Endothelial cell of umbilical vein (primary cell): ENCODE results near the gene RAI1. TPM values are rescaled to one million over a fixed set of nuclear protein-coding genes. Genes with fewer than 3 reads are reported as not detected.

Source experiments
- BruUV-seq: library from RNA; stranded (reverse); fragments of 400-500 nt; replicated peaks from 2 replicates; lab custom pipeline; 2021; lab: Mats Ljungman, UMichigan
- CTCF ChIA-PET: fragments of 300-600, 350-600 bp; sonication (Branson Sonifier 250); formaldehyde crosslinking; loops from one replicate; lab custom pipeline; 2021; ENCODE audit warnings: antibody characterized with exemption, inconsistent platforms; lab: Charles Lee
- POLR2A ChIA-PET: fragments of 300-600, 350-600 bp; sonication (Branson Sonifier 250); formaldehyde crosslinking; loops from one replicate; lab custom pipeline; 2021; ENCODE audit warnings: antibody characterized with exemption, inconsistent platforms; lab: Charles Lee
- DNase-seq: peaks from one replicate; pipeline ENCODE4 v3.0.0-alpha.2; 2011; ENCODE audit warnings: low read depth, low spot score
- FAIRE-seq: peaks from 2 replicates; lab custom pipeline; 2011; peaks lifted over from hg19 to GRCh38; lab: Jason Lieb, UNC
- H2AFZ ChIP-seq: 2 replicates; pipeline ENCODE4 v1.6.0; 2012; ENCODE audit warnings: low read depth, low read length, control low read depth, inconsistent platforms
- H3K27ac ChIP-seq: 2 replicates; pipeline ENCODE4 v1.5.1; 2011; ENCODE audit warnings: low read depth, mild to moderate bottlenecking, control low read depth, low read length, moderate library complexity; ENCODE audit not compliant: insufficient read depth
- H3K27me3 ChIP-seq, 2 experiments: 2 replicates each; pipeline versions ENCODE4 v1.6.0 to v1.6.1; 2011; ENCODE audit warnings: low read length in 2 of 2, mixed read lengths in 1 of 2; ENCODE audit not compliant: control insufficient read depth in 2 of 2, insufficient read depth in 2 of 2
- H3K36me3 ChIP-seq, 2 experiments: 2 replicates in 1 of 2; 3 replicates in 1 of 2; pipeline ENCODE4 v1.5.1; 2011; ENCODE audit warnings: low read length in 2 of 2, mild to moderate bottlenecking in 1 of 2, moderate library complexity in 1 of 2; ENCODE audit not compliant: control insufficient read depth in 2 of 2, insufficient read depth in 2 of 2; ENCODE audit errors: extremely low read depth in 1 of 2
- H3K4me1 ChIP-seq: 3 replicates; pipeline ENCODE4 v1.5.1; 2011; ENCODE audit warnings: mild to moderate bottlenecking, low read length; ENCODE audit not compliant: control insufficient read depth, insufficient read depth; ENCODE audit errors: extremely low read depth
- H3K4me2 ChIP-seq: 2 replicates; pipeline ENCODE4 v1.6.1; 2011; ENCODE audit warnings: low read length, control low read depth, mixed read lengths; ENCODE audit not compliant: insufficient read depth
- H3K4me3 ChIP-seq, 3 experiments: fragments of 200-600 bp in 1 of 3; sonication (generic), shearing (Covaris generic) in 1 of 3; replicated peaks in 1 of 3; 2 replicates each; pipeline ENCODE4 v1.5.1; 2011 to 2016; ENCODE audit warnings: control low read depth in 3 of 3, low read length in 3 of 3, mild to moderate bottlenecking in 2 of 3, inconsistent platforms in 1 of 3, low read depth in 1 of 3, moderate library complexity in 1 of 3; ENCODE audit not compliant: insufficient read depth in 1 of 3
- H3K79me2 ChIP-seq: 2 replicates; pipeline ENCODE4 v1.6.0; 2012; ENCODE audit warnings: low read length, inconsistent platforms; ENCODE audit not compliant: control insufficient read depth, insufficient read depth
- H3K9ac ChIP-seq: replicated peaks from 2 replicates; pipeline ENCODE3; 2011; ENCODE audit warnings: low read length, control low read depth; ENCODE audit not compliant: insufficient read depth; ENCODE audit errors: extremely low read depth
- H3K9me1 ChIP-seq: replicated peaks from 3 replicates; pipeline ENCODE4 v1.6.0; 2011; ENCODE audit warnings: mild to moderate bottlenecking, low read length; ENCODE audit not compliant: control insufficient read depth, insufficient read depth; ENCODE audit errors: extremely low read depth
- H3K9me3 ChIP-seq: replicated peaks from 2 replicates; pipeline ENCODE4 v1.5.1; 2012; ENCODE audit warnings: low read length, inconsistent platforms; ENCODE audit not compliant: control insufficient read depth, insufficient read depth
- H4K20me1 ChIP-seq: replicated peaks from 2 replicates; pipeline ENCODE3; 2011; ENCODE audit warnings: mild to moderate bottlenecking, low read length; ENCODE audit not compliant: control insufficient read depth, insufficient read depth; ENCODE audit errors: extremely low read depth
- EZH2 ChIP-seq: IDR thresholded peaks from 2 replicates; pipeline ENCODE4 v1.6.1; 2012; ENCODE audit warnings: borderline replicate concordance, low read depth, mild to moderate bottlenecking, moderate library complexity, low read length, inconsistent platforms; ENCODE audit not compliant: severe bottlenecking
- FOS ChIP-seq: IDR thresholded peaks from 2 replicates; pipeline ENCODE4 v1.6.1; 2011; ENCODE audit warnings: mild to moderate bottlenecking, low read length, moderate library complexity, borderline replicate concordance; ENCODE audit not compliant: insufficient read depth
- GATA2 ChIP-seq: IDR thresholded peaks from 2 replicates; pipeline ENCODE4 v1.7.0; 2011; ENCODE audit warnings: low read depth, mild to moderate bottlenecking, moderate library complexity, mixed read lengths, low read length; ENCODE audit not compliant: insufficient read length, insufficient read depth
- JUN ChIP-seq: IDR thresholded peaks from 2 replicates; pipeline ENCODE4 v1.6.1; 2011; ENCODE audit warnings: borderline replicate concordance, low read depth; ENCODE audit not compliant: insufficient read length, insufficient read depth
- MAX ChIP-seq: IDR thresholded peaks from 2 replicates; pipeline ENCODE4 v1.6.1; 2011; ENCODE audit not compliant: insufficient read depth, insufficient read length
- MYC ChIP-seq: IDR thresholded peaks from one replicate; pipeline ENCODE4 v1.6.1; 2011; ENCODE audit warnings: mild to moderate bottlenecking, low read depth, low read length
- POLR2A ChIP-seq: IDR thresholded peaks from 2 replicates; pipeline ENCODE4 v1.6.1; 2012; ENCODE audit warnings: low read depth, mild to moderate bottlenecking, control low read depth, low read length
- POLR2AphosphoS5 ChIP-seq: IDR thresholded peaks from 2 replicates; pipeline ENCODE4 v1.6.1; 2012; ENCODE audit warnings: low read depth, mild to moderate bottlenecking, control low read depth, low read length, moderate library complexity; ENCODE audit not compliant: insufficient read depth
- dilution Hi-C: fragments of 300-500 bp; cut with MboI; formaldehyde crosslinking; loops from one replicate; pipeline ENCODE4 v1.15.0; 2019; ENCODE audit warnings: low sequenced_read_pairs; ENCODE audit not compliant: extremely low pct_ligation_motif_present
- intact Hi-C: fragments of 100-400 bp; cut with micrococcal nuclease; formaldehyde crosslinking; loops from one replicate; pipeline ENCODE4 v1.10.0; 2022
- polyA plus RNA-seq, 4 experiments: library from polyadenylated mRNA; depleted of rRNA in 3 of 4; stranded (reverse) in 3 of 4; unstranded in 1 of 4; fragments of >200 nt; gene quantifications; 2 replicates each; pipeline versions ENCODE4 v1.2.1 to v1.2.3, GENCODE V29; 2011 to 2012; ENCODE audit warnings: missing spikeins in 1 of 4
- total RNA-seq: library from RNA; stranded (reverse); gene quantifications from 2 replicates; pipeline ENCODE4 v1.2.3, GENCODE V29; 2021
- TF ChIP-seq, protein P1 (sequence below), 2 donors: IDR thresholded peaks; 1 replicate in 1 of 2; 2 replicates in 1 of 2; pipeline ENCODE4 v1.5.1; 2011; ENCODE audit warnings: low read length in 2 of 2, mild to moderate bottlenecking in 2 of 2, moderate library complexity in 2 of 2, control low read depth in 1 of 2, inconsistent platforms in 1 of 2, low read depth in 1 of 2; ENCODE audit not compliant: insufficient read depth in 1 of 2; ENCODE audit errors: extremely low read depth in 1 of 2

The RAI1 gene
- total and polyA plus RNA-seq, 2 donors (not counting 3 experiments of a cell fraction or from before 2014, with no cell fraction given): 7.8 to 43.3 TPM

- Histone ChIP-seq H3K27ac (no peak overlapping the region), H3K4me1 (no peaks in the 10 kb centered on the region), H3K79me2 (peaks cover 1% of the 10 kb centered on the region), H3K9me1 (no peaks in the 10 kb centered on the region), H3K27me3 (no peaks in the 10 kb centered on the region), H3K4me3 (no peak overlapping the region), H2AFZ (no peak overlapping the region), H3K4me2 (no peak overlapping the region), H3K36me3 (peaks cover 0 to under 1% of the 10 kb centered on the region in 2 experiments), H3K9me3 (no peaks in the 10 kb centered on the region), H3K9ac (no peak overlapping the region), H4K20me1 (no peaks in the 10 kb centered on the region)
- dilution Hi-C loops: no loop called here
- no TSS peak for BruUV-seq
- FAIRE-seq: no peak
- ChIA-PET CTCF (no interaction called here), POLR2A (no interaction called here)
- TF ChIP-seq, protein P1, sequence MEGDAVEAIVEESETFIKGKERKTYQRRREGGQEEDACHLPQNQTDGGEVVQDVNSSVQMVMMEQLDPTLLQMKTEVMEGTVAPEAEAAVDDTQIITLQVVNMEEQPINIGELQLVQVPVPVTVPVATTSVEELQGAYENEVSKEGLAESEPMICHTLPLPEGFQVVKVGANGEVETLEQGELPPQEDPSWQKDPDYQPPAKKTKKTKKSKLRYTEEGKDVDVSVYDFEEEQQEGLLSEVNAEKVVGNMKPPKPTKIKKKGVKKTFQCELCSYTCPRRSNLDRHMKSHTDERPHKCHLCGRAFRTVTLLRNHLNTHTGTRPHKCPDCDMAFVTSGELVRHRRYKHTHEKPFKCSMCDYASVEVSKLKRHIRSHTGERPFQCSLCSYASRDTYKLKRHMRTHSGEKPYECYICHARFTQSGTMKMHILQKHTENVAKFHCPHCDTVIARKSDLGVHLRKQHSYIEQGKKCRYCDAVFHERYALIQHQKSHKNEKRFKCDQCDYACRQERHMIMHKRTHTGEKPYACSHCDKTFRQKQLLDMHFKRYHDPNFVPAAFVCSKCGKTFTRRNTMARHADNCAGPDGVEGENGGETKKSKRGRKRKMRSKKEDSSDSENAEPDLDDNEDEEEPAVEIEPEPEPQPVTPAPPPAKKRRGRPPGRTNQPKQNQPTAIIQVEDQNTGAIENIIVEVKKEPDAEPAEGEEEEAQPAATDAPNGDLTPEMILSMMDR (IDR thresholded peaks at IDR 0.05; ENCODE audit: extremely low read depth in 1 of 2, insufficient read depth in 1 of 2, low read depth in 1 of 2, low read length in 2 of 2): no peak
- no peak for TF ChIP-seq POLR2AphosphoS5
- no peak for TF ChIP-seq FOS
- no peak for TF ChIP-seq MAX
- no peak for TF ChIP-seq GATA2
- no peak for TF ChIP-seq EZH2
- TF ChIP-seq POLR2A: no peak
- no peak for TF ChIP-seq JUN
- TF ChIP-seq MYC: no peak
- intact Hi-C loops: no loop called here
- no peak for DNase-seq
Observed at GRCh38 chr17:17760350-17760749, 79.1 kb downstream of the RAI1 start.
